HG02610 (cell line): ENCODE measurements around the gene RENBP.

Source experiments
- ATAC-seq: cut with Tn5 transposase; IDR thresholded peaks from one replicate; pipeline ENCODE4 v1.9.1; 2021; ENCODE audit warnings: mild to moderate bottlenecking, moderate library complexity; ENCODE audit not compliant: unreplicated experiment

Gene RENBP

GRCh38 chrX:153971124-153971449 is 26.6 kb upstream of the RENBP start:
- peak; percentile 31 for ATAC-seq

- ATAC-seq = no peak
These were observed 26.1 kb upstream of the RENBP start for GRCh38 chrX:153970357-153971123.

- no peak for ATAC-seq
These were observed 25.5 kb upstream of the RENBP start for GRCh38 chrX:153969904-153970356.

- ATAC-seq = no peak
These were observed 24.9 kb upstream of the RENBP start for GRCh38 chrX:153969125-153969903.

- ATAC-seq = no peak
These were observed 24.3 kb upstream of the RENBP start for GRCh38 chrX:153968754-153969124.

- no peak for ATAC-seq
These were observed 23.8 kb upstream of the RENBP start for GRCh38 chrX:153968255-153968654.

GRCh38 chrX:153967536-153968224 is 23.2 kb upstream of the RENBP start:
- no peak for ATAC-seq

GRCh38 chrX:153966841-153967535 is 22.5 kb upstream of the RENBP start:
- no peak for ATAC-seq

- no peak for ATAC-seq
These were observed 21.8 kb upstream of the RENBP start for GRCh38 chrX:153966283-153966688.

GRCh38 chrX:153965406-153965805 is 21.0 kb upstream of the RENBP start:
- ATAC-seq = no peak

GRCh38 chrX:153964105-153964504 is 19.7 kb upstream of the RENBP start:
- ATAC-seq = no peak

GRCh38 chrX:153963546-153963945 is 19.1 kb upstream of the RENBP start:
- ATAC-seq = no peak

- no peak for ATAC-seq
These were observed 16.8 kb upstream of the RENBP start for GRCh38 chrX:153961292-153961691.

GRCh38 chrX:153960786-153961185 is 16.3 kb upstream of the RENBP start:
- no peak for ATAC-seq

- no peak for ATAC-seq
These were observed 15.6 kb upstream of the RENBP start for GRCh38 chrX:153960077-153960476.

- ATAC-seq = no peak
These were observed 15.2 kb upstream of the RENBP start for GRCh38 chrX:153959649-153960048.

GRCh38 chrX:153958605-153959004 is 14.2 kb upstream of the RENBP start:
- no peak for ATAC-seq

GRCh38 chrX:153957224-153957623 is 12.8 kb upstream of the RENBP start:
- ATAC-seq = no peak

- ATAC-seq = no peak
These were observed 11.8 kb upstream of the RENBP start for GRCh38 chrX:153956044-153956907.

GRCh38 chrX:153955228-153955732 is 10.8 kb upstream of the RENBP start:
- ATAC-seq = no peak
